Measurements from ENCODE around the gene HDHD5. TPM values are rescaled to one million over a fixed set of nuclear protein-coding genes. Genes with fewer than 3 reads are reported as not detected.

Gene HDHD5
- total and polyA plus RNA-seq, 2 of the 13 experiments (the other 11 are each of a cell fraction or from before 2014, with no cell fraction given), result not detected

GRCh38 chr22:17171153-17172028 is 12.3 kb upstream of the HDHD5 start (continued):
- TF ChIP-seq, protein P1, sequence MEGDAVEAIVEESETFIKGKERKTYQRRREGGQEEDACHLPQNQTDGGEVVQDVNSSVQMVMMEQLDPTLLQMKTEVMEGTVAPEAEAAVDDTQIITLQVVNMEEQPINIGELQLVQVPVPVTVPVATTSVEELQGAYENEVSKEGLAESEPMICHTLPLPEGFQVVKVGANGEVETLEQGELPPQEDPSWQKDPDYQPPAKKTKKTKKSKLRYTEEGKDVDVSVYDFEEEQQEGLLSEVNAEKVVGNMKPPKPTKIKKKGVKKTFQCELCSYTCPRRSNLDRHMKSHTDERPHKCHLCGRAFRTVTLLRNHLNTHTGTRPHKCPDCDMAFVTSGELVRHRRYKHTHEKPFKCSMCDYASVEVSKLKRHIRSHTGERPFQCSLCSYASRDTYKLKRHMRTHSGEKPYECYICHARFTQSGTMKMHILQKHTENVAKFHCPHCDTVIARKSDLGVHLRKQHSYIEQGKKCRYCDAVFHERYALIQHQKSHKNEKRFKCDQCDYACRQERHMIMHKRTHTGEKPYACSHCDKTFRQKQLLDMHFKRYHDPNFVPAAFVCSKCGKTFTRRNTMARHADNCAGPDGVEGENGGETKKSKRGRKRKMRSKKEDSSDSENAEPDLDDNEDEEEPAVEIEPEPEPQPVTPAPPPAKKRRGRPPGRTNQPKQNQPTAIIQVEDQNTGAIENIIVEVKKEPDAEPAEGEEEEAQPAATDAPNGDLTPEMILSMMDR (CRISPR knock-in tag; IDR thresholded peaks at IDR 0.05), result peak; percentile 78
- TF ChIP-seq ZNF354B (CRISPR knock-in tag; IDR thresholded peaks at IDR 0.05) (no peak), JUND (CRISPR knock-in tag; IDR thresholded peaks at IDR 0.05) (no peak), ZSCAN31 (CRISPR knock-in tag; IDR thresholded peaks at IDR 0.05; ENCODE audit: low read depth) (no peak), KDM1A (CRISPR knock-in tag; IDR thresholded peaks at IDR 0.05) (no peak), TARDBP (CRISPR knock-in tag; IDR thresholded peaks at IDR 0.05) (0 out of 2 replicates have a peak, but pooled peaks have one; percentile 6), KLF12 (CRISPR knock-in tag; IDR thresholded peaks at IDR 0.05; ENCODE audit: borderline replicate concordance) (no peak), DNMT3B (CRISPR knock-in tag; conservative IDR thresholded peaks at IDR 0.05) (no peak), ETV5 (CRISPR knock-in tag; IDR thresholded peaks at IDR 0.05; ENCODE audit: borderline replicate concordance) (no peak)
- TF ChIP-seq, protein P2, sequence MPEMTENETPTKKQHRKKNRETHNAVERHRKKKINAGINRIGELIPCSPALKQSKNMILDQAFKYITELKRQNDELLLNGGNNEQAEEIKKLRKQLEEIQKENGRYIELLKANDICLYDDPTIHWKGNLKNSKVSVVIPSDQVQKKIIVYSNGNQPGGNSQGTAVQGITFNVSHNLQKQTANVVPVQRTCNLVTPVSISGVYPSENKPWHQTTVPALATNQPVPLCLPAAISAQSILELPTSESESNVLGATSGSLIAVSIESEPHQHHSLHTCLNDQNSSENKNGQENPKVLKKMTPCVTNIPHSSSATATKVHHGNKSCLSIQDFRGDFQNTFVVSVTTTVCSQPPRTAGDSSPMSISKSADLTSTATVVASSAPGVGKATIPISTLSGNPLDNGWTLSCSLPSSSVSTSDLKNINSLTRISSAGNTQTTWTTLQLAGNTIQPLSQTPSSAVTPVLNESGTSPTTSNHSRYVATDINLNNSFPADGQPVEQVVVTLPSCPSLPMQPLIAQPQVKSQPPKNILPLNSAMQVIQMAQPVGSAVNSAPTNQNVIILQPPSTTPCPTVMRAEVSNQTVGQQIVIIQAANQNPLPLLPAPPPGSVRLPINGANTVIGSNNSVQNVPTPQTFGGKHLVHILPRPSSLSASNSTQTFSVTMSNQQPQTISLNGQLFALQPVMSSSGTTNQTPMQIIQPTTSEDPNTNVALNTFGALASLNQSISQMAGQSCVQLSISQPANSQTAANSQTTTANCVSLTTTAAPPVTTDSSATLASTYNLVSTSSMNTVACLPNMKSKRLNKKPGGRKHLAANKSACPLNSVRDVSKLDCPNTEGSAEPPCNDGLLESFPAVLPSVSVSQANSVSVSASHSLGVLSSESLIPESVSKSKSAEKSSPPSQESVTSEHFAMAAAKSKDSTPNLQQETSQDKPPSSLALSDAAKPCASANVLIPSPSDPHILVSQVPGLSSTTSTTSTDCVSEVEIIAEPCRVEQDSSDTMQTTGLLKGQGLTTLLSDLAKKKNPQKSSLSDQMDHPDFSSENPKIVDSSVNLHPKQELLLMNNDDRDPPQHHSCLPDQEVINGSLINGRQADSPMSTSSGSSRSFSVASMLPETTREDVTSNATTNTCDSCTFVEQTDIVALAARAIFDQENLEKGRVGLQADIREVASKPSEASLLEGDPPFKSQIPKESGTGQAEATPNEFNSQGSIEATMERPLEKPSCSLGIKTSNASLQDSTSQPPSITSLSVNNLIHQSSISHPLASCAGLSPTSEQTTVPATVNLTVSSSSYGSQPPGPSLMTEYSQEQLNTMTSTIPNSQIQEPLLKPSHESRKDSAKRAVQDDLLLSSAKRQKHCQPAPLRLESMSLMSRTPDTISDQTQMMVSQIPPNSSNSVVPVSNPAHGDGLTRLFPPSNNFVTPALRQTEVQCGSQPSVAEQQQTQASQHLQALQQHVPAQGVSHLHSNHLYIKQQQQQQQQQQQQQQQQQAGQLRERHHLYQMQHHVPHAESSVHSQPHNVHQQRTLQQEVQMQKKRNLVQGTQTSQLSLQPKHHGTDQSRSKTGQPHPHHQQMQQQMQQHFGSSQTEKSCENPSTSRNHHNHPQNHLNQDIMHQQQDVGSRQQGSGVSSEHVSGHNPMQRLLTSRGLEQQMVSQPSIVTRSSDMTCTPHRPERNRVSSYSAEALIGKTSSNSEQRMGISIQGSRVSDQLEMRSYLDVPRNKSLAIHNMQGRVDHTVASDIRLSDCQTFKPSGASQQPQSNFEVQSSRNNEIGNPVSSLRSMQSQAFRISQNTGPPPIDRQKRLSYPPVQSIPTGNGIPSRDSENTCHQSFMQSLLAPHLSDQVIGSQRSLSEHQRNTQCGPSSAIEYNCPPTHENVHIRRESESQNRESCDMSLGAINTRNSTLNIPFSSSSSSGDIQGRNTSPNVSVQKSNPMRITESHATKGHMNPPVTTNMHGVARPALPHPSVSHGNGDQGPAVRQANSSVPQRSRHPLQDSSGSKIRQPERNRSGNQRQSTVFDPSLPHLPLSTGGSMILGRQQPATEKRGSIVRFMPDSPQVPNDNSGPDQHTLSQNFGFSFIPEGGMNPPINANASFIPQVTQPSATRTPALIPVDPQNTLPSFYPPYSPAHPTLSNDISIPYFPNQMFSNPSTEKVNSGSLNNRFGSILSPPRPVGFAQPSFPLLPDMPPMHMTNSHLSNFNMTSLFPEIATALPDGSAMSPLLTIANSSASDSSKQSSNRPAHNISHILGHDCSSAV (CRISPR knock-in tag; IDR thresholded peaks at IDR 0.05; ENCODE audit: borderline replicate concordance), result no peak
- TF ChIP-seq, protein P3, sequence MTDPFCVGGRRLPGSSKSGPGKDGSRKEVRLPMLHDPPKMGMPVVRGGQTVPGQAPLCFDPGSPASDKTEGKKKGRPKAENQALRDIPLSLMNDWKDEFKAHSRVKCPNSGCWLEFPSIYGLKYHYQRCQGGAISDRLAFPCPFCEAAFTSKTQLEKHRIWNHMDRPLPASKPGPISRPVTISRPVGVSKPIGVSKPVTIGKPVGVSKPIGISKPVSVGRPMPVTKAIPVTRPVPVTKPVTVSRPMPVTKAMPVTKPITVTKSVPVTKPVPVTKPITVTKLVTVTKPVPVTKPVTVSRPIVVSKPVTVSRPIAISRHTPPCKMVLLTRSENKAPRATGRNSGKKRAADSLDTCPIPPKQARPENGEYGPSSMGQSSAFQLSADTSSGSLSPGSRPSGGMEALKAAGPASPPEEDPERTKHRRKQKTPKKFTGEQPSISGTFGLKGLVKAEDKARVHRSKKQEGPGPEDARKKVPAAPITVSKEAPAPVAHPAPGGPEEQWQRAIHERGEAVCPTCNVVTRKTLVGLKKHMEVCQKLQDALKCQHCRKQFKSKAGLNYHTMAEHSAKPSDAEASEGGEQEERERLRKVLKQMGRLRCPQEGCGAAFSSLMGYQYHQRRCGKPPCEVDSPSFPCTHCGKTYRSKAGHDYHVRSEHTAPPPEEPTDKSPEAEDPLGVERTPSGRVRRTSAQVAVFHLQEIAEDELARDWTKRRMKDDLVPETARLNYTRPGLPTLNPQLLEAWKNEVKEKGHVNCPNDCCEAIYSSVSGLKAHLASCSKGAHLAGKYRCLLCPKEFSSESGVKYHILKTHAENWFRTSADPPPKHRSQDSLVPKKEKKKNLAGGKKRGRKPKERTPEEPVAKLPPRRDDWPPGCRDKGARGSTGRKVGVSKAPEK (CRISPR knock-in tag; IDR thresholded peaks at IDR 0.05; ENCODE audit: borderline replicate concordance), result no peak
- TF ChIP-seq, protein P4, sequence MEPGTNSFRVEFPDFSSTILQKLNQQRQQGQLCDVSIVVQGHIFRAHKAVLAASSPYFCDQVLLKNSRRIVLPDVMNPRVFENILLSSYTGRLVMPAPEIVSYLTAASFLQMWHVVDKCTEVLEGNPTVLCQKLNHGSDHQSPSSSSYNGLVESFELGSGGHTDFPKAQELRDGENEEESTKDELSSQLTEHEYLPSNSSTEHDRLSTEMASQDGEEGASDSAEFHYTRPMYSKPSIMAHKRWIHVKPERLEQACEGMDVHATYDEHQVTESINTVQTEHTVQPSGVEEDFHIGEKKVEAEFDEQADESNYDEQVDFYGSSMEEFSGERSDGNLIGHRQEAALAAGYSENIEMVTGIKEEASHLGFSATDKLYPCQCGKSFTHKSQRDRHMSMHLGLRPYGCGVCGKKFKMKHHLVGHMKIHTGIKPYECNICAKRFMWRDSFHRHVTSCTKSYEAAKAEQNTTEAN (CRISPR knock-in tag; conservative IDR thresholded peaks at IDR 0.05), result no peak; the same call in 1 of the 2 replicates

Data from HepG2 (cell line).